Esophagus muscularis mucosa (tissue), 4 donors: ENCODE measurements around the gene AZU1.

Source experiments
- CTCF ChIP-seq, 3 experiments: fragments of 200-600 bp in 2 of 3; fragments of 450-650 bp in 1 of 3; sonication (generic) in 2 of 3; IDR thresholded peaks; one replicate each; pipeline ENCODE4 v1.5.1; 2017 to 2019; ENCODE audit warnings: antibody characterized with exemption in 3 of 3, mild to moderate bottlenecking in 2 of 3, moderate library complexity in 1 of 3
- EP300 ChIP-seq: sonication (generic); formaldehyde crosslinking; IDR thresholded peaks from one replicate; pipeline ENCODE4 v1.6.1; 2017; ENCODE audit warnings: antibody characterized with exemption
- POLR2A ChIP-seq: fragments of 450-650 bp; IDR thresholded peaks from one replicate; pipeline ENCODE4 v1.6.1; 2017; ENCODE audit warnings: antibody characterized with exemption, moderate library complexity, mild to moderate bottlenecking, low read depth

- TF ChIP-seq EP300: no peak
- no peak for TF ChIP-seq CTCF (IDR thresholded peaks at IDR 0.05)
- TF ChIP-seq POLR2A: no peak
Observed at GRCh38 chr19:814152-815078, 13.2 kb upstream of the AZU1 start.
